ENCODE results near the gene NMNAT3.

NMNAT3 gene

DNA sequence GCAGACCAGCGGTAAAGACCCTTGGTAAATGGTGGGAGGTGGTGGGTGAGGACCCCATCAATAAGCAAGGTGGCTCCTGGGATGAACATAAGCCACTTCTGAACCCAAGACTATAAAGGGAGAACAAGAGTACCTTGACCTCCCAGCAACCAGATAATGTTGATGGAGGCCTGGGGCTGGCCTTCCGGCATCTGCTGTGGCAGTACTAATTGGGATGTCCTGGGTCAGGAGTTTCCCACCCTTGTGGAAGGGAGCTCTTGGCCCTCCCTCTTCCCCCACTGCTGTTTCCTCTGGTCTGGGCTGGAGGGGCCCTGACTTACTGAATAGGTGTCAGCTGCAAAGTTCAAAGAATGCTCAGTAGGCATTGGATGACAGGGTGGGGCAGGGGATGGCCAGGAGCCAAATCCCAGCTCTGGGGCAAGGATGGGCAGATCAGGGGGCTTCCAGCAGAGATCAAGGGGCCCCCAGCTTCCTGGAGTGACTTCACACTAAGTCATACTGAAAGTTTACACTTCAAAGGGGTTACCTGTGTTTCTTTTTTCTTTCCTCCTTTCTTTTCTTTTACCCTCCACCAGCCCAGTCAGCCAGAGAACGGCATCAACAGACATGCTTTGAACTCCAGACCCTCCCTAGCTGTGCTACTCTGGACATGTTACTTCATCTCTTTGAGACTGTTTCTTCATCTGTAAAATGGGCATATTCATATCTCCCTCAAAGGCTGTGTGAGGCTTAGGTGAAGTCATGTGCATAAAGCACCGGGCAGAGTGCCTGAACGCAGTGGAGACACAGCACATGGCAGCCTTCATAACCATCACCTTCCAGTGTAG lies 139.8 kb downstream of the NMNAT3 start:
- peak; percentile 46 for DNase-seq

DNA sequence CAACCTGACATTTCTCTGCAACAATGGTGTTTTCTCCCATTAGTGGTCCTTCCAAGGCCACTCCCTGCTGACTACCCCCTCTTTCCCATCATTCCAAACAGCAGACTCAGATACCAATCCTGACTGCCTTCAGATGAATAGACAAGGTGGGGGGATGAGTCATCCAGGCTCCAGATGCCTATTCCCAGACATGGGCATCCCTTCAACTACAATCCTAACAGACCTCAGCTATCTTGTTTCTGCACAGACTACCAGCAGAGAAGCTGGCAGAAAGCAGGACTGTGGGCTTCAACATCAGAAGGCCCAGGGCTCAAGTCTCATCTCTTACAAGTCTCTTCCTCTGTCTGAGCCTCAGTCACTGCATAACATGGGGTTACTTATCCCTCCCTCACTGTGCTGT lies 140.4 kb downstream of the NMNAT3 start:
- peak; percentile 72 for DNase-seq

DNA sequence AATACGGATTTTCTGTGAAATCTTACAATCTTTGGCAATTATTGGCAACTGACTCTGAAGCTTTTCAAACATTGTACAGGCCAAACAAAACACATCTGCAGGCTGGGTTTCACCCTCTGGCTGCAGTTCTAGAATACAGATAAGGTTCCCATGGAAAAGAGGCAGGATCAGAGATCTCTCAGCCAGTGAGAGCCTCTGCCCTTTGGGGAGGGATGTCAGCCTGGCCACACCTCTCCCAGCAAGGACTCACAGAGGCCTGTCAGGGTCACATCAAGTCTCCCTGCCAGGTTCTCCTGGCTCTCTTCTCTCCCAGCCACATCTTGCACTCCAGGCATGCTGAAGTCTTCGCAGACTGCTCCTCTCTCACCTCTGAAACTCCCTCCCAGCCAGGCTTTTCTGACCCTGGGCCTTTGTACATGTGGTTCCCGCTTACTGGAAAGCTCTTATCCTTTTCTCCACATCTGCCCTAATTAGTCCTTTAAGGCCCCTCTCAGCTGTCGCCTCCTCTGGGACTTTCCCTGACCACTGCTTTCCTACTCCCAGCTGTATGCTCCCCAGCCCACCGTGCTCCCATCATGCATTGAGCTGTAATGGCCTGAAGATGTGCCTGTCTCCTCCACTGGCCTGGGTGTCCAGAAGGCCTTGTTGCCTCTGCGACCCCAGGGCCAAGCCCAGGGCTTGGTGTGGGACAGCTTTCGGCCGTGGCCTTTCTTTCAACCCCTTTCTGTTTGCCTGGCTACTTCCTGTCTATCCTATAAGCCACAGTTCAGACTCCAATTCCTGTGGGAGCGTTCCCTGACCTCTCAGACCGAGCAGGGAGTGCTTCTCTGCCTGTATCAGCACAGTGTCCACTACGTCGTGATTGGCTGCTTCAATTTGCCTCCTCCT lies 142.5 kb downstream of the NMNAT3 start:
- DNase-seq, result peak; percentile 61

DNA sequence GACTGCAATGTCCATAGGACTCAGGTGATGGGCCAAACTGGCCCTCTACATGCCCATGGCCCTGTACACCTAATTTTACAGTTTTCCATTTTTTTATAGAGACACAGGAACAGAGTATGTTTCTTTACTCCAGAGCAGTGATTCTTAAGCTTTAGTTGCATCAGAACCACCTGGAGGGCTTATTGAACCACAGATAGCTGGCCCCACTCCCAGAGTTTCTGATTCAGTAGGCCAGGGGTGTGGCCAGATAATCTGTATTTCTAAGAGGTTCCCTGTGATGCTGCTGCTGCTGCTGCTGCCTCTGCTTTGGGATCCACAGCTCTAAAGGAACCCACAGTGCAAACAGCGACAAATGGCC lies 143.3 kb downstream of the NMNAT3 start:
- peak; percentile 91 for DNase-seq

DNA sequence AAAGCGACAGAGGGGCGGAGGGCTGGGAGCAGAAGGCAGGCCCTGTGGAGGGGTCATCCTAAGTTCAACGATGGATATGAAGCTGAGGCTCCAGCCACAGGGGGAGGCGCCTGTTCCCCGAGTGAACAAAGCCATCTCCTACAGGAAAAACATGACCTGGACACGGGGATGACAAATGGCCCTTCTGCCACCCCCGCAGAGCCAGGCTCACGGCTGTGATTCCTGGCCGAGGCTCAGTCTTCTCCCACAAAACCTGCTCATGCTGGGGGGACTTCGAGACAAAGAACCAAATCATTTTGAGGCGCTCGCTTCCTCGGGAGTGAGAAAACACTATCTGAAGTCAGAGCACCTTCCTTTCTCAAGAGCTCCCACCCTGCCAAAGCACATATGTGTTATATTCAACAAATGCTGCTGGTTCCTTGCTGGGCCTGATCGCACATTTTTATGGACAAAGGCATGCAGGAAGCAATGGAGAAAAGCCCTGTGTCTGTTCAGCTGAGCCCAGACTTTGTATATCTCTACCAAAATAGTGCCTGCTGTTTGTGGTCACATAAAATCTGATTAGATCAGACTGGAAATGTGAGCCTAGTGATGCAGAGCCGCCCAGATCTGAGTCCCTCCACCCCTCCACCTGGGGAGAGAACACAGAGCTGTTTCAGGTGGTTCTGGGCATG lies 143.9 kb downstream of the NMNAT3 start:
- DNase-seq, result peak; percentile 95

DNA sequence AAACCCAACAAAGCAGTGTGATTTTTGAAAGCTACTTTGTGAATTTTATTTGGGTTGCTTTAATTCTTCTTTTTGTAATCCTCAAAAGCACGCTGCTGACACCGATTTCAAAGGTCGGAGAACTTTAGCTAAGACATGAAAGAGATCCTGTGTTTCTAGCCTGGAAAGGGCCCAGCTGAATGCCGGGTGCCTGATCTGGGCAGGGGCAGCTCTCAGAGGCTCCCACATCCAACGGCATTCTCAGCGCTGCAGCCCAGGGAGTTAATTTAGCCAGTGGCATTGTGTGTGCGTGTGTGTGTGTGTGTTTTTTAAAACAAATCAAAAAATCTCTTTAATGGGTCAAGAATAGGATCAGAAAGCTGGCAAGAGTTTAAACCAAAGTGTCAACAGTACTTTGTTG lies 144.8 kb downstream of the NMNAT3 start:
- peak; percentile 69 for DNase-seq

DNA sequence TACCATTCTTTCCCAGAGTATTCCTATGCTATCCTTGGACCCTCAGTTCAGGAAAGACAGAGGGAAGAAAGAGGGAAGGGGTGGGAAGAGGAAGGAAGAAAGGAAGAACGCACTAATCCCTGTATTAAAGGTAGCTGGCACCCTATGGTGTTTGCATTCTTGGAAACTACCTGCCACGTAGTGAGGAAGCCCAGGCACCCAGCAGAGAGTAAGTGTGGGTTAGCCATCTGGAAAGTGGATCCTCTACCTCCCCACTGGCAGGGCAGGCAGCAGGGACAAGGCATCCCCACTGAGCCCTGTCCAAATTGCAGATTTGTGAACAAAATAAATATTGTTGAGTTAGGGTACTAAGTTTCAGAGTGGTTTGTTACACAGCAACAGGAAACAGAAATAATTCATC lies 147.1 kb downstream of the NMNAT3 start:
- DNase-seq, result peak; percentile 89

DNA sequence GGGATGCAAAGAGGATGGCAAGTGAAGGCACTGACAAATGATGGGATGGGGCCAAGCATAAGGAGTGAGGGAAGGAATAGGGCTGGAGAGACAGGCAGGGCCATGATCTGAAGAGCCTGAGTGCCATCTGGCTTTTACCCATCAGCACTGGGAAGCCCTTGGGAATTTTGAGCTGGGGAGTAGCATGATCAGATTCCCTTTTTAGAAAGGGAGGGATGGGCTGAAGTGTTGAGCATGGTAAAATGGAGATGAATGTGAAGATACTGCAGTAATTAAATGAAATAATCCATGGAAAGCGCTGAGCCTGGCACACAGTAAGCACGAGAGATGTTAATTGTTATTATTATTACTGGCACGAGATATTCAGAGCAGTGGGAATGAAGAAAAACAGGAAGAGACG lies 148.1 kb downstream of the NMNAT3 start:
- peak; percentile 74 for DNase-seq

DNA sequence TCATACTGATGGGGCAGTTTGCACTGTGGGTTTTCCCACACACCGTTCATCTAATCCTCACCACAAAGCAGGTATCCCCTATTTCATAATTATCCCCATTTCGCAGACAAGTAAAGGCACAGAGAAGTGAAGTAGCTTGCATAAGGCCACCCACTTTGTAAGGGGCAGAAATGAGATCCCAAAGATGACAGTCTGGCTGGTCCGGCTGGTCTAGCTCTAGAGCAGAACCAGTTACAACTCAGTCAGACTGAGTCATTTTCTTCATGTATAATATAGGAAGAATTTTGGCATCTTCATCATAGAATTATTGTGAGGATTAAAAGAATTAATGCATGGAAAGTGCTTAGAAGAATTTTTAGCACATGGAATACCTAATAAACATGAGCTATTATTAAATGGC lies 148.8 kb downstream of the NMNAT3 start:
- no peak for DNase-seq

DNA sequence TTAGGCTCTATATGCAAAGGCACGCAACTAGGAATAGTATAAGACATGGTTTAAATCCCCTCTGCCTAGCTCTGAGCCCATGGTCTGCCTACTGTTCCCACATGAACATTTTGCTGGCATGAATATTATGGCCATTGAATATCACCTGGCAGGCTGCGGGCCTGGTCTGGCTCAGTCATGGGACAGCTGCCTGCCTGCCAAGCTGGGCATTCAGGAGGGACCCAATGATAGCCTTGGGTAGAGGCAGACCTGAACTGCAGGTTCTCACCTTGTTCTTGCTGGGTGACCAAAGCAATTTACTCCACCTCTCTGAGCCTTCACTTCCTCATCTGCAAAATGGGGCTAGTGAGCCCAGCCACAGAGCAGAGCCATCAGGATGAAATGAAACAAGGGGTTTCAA lies 149.5 kb downstream of the NMNAT3 start:
- no peak for DNase-seq

DNA sequence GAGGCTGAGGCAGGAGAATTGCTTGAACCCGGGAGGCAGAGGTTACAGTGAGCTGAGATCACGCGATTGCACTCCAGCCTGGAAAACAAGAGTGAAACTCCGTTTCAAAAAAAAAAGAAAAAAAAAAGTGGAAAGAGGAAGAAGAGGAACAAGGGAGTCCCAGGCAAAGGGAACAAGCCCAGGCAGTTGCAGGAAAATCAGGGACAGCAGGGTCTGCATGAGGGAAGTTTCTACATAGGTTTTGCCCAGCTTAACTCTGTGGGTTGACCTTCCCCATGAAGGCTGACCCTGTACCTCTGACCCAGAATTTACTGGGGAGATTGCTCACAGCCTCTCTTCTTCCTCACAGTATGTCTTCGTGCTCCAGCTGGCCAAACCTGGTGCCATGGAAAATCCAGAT lies 150.5 kb downstream of the NMNAT3 start:
- DNase-seq, result no peak

DNA sequence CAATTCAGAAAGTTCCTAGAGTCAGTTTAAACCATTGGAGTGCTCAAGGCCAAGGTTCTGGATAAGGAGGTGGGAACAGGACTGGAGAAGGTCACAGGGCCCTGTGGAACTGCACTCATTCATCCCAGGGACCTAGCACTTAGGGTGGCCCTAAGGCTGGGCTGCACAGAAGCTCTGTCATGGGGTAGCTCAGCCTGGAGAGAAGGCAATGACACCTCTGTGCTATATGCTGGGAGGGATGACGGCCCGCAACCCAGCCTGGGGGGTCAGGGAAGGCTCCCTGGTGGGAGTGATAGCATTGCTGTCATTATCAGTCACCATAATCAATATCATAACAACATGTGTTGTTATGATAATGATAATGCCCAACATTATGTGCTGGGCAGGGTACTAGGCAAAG lies 151.6 kb downstream of the NMNAT3 start:
- DNase-seq, result no peak

DNA sequence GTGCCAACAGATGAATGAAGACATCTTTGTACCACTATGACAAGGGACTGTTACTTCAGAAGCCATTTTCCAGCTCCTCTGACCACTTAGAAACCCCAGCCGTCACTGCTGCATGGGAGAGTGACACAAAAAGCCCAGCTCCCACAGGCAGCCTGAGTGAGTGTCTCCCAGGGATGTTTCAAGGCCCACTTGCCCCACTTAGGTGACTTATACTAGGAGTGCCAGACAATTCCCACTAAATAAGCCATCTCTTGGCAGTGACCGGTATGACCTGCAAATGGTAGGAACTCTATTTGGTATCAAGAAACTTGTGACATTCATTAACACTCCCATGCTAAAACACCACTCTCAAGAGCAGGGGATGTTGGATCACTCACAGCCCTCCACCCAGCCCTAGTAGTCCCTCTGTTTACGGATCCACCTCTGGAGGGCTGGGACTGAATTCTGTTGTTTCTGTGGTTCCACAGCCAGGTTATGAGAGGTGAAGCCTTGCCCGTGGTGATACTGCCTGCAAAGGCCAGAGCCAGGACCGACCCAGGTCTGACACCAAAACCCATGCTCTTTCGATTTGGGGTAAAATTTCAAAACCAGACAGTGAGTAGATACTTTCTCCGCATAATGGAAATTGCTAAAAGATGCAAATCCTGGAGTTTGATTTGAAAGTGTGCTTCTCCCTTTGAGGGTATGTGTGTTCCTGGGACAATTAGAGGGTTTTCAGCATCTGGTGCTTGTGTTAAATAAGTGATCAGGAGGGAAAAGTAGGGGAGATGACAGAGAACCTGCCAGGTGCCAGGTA lies 152.7 kb downstream of the NMNAT3 start:
- DNase-seq, result no peak

DNA sequence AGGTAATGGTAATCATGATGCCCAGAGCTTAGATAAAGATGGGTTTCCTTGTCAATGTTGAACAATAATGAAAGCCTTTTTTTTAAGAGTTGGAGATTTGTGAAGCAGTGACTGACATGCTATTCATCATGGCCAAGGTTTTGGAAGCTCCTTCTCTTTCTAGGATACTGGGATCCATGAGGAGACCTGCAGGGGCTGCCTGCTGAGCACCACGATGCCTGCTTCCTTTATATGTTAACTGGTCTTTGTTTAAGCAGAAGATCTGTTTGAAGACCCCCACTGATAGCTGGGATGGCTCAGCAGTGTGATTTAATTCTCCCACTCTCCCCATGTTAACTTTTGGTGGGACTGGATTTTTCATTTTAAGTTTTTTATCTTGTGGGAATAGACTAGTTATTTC lies 154.1 kb downstream of the NMNAT3 start:
- DNase-seq, result no peak

DNA sequence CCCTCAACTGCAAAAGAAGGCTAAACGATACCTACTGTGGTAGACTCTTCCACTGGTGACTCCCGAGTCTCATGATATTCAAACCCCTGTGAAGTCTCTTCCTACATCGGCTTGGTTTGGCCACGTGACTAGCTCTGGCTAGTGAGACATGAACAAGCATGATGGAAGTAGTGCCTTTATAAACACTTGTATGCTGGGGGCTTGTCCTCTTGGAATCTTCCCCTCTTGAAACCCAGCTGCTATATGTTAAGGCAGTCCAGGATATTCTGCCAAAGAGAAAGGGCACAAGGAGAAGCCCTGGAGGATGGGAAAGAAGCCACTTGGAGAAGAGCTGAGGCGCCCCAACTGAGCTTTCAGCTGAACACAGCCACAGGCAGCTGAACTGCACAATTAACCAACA lies 154.6 kb downstream of the NMNAT3 start:
- DNase-seq, result no peak

DNA sequence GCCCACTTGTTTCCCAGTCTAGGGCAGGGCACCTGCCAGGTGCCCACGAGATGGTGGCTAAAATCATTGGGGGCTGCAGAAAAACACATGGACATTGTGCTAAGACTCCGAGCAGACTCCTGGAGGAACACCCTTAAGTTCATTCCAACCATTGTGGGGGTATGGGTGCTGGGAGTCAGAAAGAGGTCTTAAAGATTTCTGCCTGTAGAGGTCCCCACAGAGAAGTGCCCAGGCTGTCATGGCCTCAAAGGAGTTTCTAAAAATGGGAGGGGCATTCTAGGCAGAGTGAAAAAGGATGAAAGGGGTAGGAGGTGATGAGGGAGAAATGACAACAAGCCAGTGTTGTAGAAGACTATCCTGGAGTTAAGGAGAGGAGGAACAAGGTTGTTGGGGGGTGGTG lies 155.4 kb downstream of the NMNAT3 start:
- DNase-seq, result peak; percentile 34

DNA sequence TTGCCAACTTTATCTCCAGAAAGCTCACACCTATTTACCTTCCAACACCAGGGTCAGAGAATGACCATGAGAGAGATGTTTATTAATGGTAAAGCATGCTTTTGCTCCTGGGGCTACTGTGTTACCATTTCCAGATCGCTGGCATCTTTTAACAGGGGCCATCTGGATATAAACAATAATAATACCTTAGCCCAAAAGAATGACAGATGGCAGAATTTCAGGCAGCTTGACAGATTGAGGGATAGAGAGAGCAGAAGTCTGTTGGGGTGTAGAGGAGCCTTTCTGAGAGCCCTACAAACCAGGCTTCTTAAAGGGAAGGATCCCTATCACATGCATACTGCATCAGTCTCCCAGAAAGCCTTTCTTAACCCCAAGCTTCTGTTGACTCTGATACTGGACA lies 156.0 kb downstream of the NMNAT3 start:
- DNase-seq, result peak; percentile 76

DNA sequence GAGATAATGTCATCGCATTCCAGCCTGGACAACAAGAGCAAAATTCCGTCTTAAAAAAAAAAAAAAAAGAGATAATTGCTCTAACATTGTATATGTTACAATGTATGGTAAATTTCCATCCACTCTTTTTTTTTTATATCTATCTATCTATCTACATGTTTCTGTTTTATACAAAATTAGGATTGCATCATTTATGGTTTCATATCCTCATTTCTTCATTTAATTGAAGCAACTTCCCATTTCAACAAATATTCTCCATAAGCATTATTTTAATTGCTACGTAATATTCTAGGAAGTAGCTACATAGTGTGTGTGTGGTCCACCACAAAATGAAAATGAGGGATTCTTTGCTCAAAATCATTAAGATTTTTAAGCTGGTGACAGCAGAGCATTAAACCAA lies 156.6 kb downstream of the NMNAT3 start:
- DNase-seq, result no peak

DNA sequence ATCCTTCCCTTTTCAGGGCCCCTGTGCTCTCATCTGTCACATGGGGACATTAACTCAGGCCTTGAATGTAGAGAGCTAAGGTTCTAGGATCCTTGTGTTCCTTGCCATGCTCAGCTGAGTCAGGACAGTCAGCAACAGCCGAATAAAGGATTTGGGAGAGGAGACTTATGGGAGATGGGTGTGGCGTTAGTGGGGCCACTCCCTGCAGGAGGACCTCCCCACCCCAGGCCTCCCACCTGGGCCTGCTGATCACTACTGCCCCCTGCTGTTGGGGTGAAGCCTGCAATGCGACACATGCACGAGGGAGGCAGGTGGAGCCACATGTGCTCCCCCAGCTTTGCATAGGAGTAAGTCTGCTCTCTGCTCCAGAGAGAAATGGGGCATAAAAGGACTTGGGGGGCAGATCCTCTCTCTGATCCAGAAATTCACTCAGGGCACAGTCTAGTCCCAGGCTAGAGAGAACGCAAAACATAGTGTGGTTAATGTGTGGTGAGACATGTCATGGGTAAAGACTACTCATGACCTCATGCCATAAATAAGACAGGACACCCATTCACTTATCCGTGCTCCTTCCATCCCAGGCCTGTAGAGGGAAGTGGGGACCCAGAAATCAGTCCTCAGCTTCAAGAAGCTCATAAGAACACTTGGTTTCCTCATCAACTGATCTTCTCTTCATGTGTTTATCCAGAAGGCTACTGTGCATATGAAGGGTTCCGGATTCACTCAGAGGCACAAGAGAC lies 157.6 kb downstream of the NMNAT3 start:
- DNase-seq, result peak; percentile 37

DNA sequence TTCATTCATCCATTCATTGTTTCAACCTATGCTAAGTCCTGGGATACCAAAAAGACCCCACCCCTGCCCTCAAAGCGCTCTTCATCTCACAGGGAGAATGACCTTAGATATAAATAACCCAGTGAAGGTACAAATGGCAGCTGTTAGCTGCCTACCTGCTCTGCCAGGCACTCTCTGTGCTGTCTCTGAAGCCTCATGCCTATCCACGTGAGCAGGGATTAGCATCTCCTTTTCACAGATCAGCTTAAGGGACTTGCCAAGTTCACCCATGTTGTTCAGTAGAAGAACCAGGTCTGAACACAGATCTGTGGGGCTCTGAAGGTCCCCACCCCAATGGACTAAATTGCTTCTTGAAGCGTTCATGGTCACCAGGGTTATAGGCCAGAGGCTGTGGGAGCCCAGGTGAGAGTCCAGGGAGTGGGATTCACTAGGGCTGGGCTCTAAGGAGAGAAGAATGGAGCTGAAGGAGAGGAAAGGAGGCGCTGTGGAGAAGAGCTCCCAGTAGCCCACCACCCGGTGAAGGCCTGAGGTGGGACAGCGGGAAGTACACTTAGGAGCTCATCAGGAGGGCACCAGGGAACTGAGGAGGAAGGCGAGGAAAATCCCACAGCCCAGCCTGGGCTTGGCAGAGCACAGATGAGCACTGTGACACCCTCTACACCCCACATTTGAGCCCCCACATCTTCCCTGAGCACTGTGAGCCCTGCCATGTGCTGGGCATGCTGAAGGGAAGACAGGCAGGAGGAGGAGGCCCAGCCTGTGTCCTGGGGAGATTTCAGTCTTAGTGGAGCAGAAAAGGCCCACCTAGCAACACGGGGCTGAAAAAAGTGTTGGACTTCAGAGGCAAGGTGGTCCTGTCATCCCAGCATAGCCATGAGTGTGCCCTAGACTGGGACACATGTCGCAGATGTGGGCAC lies 158.6 kb downstream of the NMNAT3 start:
- no peak for DNase-seq

DNA sequence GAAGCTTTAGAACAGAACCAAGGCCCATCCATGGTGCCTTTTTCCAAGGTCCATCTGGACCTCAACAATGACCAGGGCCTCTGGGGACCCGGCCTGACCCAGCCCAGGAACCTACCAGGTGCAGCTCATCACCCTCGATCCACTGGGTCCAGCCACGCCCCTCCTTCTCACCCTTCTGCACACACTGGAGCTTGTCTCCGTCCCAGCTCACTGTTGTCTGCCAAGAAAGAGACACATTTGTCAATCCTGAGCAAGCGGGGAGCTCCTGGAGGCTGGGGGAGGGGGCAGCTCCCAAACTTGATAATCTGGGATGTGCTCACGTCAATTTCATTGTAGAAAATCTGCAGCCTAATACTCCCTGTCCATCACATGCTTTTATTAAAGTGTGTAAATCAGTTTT lies 159.5 kb downstream of the NMNAT3 start:
- DNase-seq, result no peak

Data from NCI-H69 (cell line).